ENCODE measurements around the gene PPP2R2C. TPM values are rescaled to one million over a fixed set of nuclear protein-coding genes. Genes with fewer than 3 reads are reported as not detected.

The PPP2R2C gene
- total RNA-seq, 2 donors from 2014 or later: 8.0 to 10.4 TPM

- H3K4me1 ChIP-seq (replicated peaks): no peaks in the 10 kb centered on the region
- no peak overlapping the region for H3K27ac ChIP-seq
- DNase-seq (ENCODE audit: low spot score): no peak
- H3K36me3 ChIP-seq: no peaks in the 10 kb centered on the region
- TF ChIP-seq CTCF (IDR thresholded peaks at IDR 0.05): no peak
- TF ChIP-seq POLR2A (IDR thresholded peaks at IDR 0.05): no peak
- H3K27me3 ChIP-seq (replicated peaks; ENCODE audit: insufficient read depth): no peaks in the 10 kb centered on the region
- intact Hi-C loops (cut with DNase I): no loop called here
- WGBS: 93% methylated on average over 6 of the region's 6 CpGs
- no peaks in the 10 kb centered on the region for H3K9me3 ChIP-seq
- no peak overlapping the region for H3K4me3 ChIP-seq
Measured at GRCh38 chr4:6357476-6357875, 114.9 kb downstream of the PPP2R2C start.

DNA sequence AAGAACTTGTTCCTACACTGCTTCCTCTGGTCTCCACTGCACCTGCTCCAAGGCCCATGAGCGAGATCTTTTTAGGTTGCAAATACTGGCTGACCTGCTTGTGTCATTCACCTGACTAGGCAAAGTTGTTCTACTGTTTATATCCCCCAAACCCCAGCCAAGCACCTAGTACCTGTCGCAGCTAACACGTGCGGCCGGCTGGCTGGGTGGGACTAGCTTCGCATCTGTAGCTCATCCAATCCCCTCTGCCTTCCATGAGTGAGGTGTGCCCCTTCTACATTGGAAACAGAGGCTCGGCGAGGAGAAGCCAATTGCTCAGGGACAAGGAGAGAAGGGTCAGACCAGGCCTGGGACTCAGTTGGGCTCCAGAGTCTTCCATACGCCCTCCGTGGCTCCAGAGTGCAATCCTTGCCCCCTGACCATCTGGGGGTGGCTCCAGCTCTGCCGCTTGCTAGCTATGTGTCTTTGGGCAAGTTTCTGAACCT, 116.3 kb downstream of the PPP2R2C start:
- no peak for TF ChIP-seq POLR2AphosphoS5 (IDR thresholded peaks at IDR 0.05)
- TF ChIP-seq CTCF (IDR thresholded peaks at IDR 0.05): no peak
- no peak for TF ChIP-seq POLR2A (IDR thresholded peaks at IDR 0.05)
- H3K36me3 ChIP-seq: no peaks in the 10 kb centered on the region
- no peak overlapping the region for H3K27ac ChIP-seq
- H3K4me1 ChIP-seq (replicated peaks): no peaks in the 10 kb centered on the region
- H3K27me3 ChIP-seq (replicated peaks; ENCODE audit: insufficient read depth): no peaks in the 10 kb centered on the region
- no peak overlapping the region for H3K4me3 ChIP-seq
- WGBS: 69% methylated on average over 11 of the region's 11 CpGs
- DNase-seq (ENCODE audit: low spot score): no peak
- intact Hi-C loops (cut with DNase I): no loop called here
- no peaks in the 10 kb centered on the region for H3K9me3 ChIP-seq

GRCh38 chr4:6355052-6355451, 117.4 kb downstream of the PPP2R2C start:
- no peak overlapping the region for H3K27ac ChIP-seq

DNA sequence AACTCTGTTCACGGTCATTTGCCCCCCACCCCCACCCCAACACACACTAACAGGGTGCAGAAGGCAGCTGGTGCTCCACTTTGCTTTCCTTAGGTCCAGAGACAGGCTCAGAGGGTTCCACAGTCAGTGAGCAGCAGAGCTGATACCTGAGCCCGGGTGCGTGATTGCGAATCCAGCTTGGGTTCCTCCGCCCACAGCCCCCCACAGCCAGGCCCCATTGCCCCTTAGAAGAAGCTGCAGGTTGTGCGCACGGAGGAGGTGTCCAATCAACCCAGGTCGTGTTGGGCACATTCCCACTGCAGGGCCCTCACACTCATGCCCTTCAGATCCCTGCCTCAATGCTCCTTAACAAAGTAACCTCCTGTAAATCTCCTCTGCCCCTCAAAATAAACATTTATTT, 117.8 kb downstream of the PPP2R2C start:
- Histone ChIP-seq H3K4me3 (no peak overlapping the region), H3K27me3 (replicated peaks; ENCODE audit: insufficient read depth) (no peaks in the 10 kb centered on the region), H3K36me3 (no peaks in the 10 kb centered on the region), H3K9me3 (no peaks in the 10 kb centered on the region), H3K4me1 (replicated peaks) (no peaks in the 10 kb centered on the region), H3K27ac (no peak overlapping the region)
- WGBS: 72% methylated on average over 8 of the region's 8 CpGs
- intact Hi-C loops (cut with DNase I): no loop called here
- no peak for DNase-seq (ENCODE audit: low spot score)
- TF ChIP-seq POLR2A (IDR thresholded peaks at IDR 0.05): no peak
- TF ChIP-seq CTCF (IDR thresholded peaks at IDR 0.05): no peak
- TF ChIP-seq POLR2AphosphoS5 (IDR thresholded peaks at IDR 0.05): no peak

More at GRCh38 chr4:6355052-6355451, 117.4 kb downstream of the PPP2R2C start:
- Histone ChIP-seq H3K4me1 (replicated peaks) (no peaks in the 10 kb centered on the region), H3K4me3 (no peak overlapping the region), H3K9me3 (no peaks in the 10 kb centered on the region), H3K36me3 (no peaks in the 10 kb centered on the region), H3K27me3 (replicated peaks; ENCODE audit: insufficient read depth) (no peaks in the 10 kb centered on the region)
- TF ChIP-seq POLR2A (IDR thresholded peaks at IDR 0.05) (no peak), POLR2AphosphoS5 (IDR thresholded peaks at IDR 0.05) (no peak), CTCF (IDR thresholded peaks at IDR 0.05) (no peak)
- no peak for DNase-seq (ENCODE audit: low spot score)
- intact Hi-C loops (cut with DNase I): no loop called here
- 62% methylated on average over 3 of the region's 3 CpGs for WGBS

- H3K4me3 ChIP-seq: no peak overlapping the region
- WGBS: 49% methylated on average over 15 of the region's 15 CpGs
- no peak for DNase-seq (ENCODE audit: low spot score)
- intact Hi-C loops (cut with DNase I): no loop called here
- H3K27me3 ChIP-seq (replicated peaks; ENCODE audit: insufficient read depth): no peaks in the 10 kb centered on the region
- no peak for TF ChIP-seq POLR2AphosphoS5 (IDR thresholded peaks at IDR 0.05)
- TF ChIP-seq CTCF (IDR thresholded peaks at IDR 0.05): no peak
- TF ChIP-seq POLR2A (IDR thresholded peaks at IDR 0.05): no peak
- no peaks in the 10 kb centered on the region for H3K36me3 ChIP-seq
- H3K4me1 ChIP-seq (replicated peaks): no peaks in the 10 kb centered on the region
- no peaks in the 10 kb centered on the region for H3K9me3 ChIP-seq
- H3K27ac ChIP-seq: no peak overlapping the region
Measured at GRCh38 chr4:6354119-6354518, 118.3 kb downstream of the PPP2R2C start.

Data from prostate gland (tissue), 2 donors.